ENCODE data around the gene GPR31. TPM values are rescaled to one million over a fixed set of nuclear protein-coding genes. Genes with fewer than 3 reads are reported as not detected.
"Not testable (repeated sequence)": the region's sequence is repeated elsewhere in the genome, so short reads cannot be mapped to it uniquely, and the experiment has no call there.

The GPR31 gene
- total and polyA plus RNA-seq, 2 of the 4 experiments (the other 2 are of a cell fraction): not detected

DNA sequence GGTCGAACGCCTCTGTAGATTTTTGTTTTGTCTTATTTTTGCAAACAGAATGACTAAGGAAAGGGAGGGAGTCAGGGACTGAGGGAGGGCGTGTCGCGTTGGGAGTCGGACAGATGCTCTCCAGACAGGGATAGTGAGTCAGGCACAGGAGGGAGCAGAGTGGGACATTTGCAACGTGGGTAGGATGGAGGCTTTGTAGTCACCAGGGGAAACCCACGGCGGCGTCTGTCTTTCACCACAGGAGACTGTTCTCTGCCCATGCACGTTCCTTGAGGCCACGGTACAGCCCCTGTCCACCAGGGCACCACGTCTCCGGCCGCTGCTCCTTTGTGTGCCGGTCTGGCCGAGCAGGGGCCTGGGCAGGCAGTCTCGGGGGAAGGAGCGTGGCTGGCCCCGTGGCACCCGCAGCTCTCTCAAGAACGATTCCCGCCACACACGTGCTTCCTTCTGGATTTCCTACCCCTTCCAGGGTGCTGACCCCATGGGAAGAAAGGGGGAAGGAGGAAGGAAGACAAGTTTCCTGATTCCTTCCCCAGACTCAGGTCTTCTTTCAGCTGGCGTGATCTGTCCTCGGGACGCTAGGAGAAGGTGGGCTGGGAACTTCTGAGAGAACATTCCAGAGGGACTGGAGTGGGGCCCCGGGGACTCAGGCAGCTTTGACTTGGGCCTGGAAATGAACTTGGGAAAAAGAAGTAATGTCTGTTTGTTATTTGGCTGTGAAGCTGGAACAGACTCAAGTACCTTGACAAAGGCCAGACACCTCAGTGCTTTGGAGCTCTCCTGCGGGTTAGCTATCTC is 45.7 kb upstream of the GPR31 start:
- 86% methylated on average over 5 of the region's 29 CpGs; no CpG with 5 or more reads in 1 of the 2 experiments for WGBS, 2 experiments (ENCODE audit: extremely low coverage in 2 of 2, insufficient read length in 1 of 2)
- H3K56ac ChIP-seq (ENCODE audit: extremely low read depth, insufficient read depth, low read length); ATAC-seq (ENCODE audit: low read depth); H2BK15ac ChIP-seq (ENCODE audit: low read depth, low read length); H2BK5ac ChIP-seq (ENCODE audit: low read depth, low read length, poor library complexity, severe bottlenecking); H3K23ac ChIP-seq (ENCODE audit: low read depth, low read length); DNase-seq; H3K14ac ChIP-seq (replicated peaks; ENCODE audit: low read depth, low read length); H3K79me1 ChIP-seq (ENCODE audit: low read depth in 1 of 2, low read length in 2 of 2); H3K4me2 ChIP-seq (ENCODE audit: low read depth, low read length); H3K9ac ChIP-seq (ENCODE audit: low read depth, low read length); H4K8ac ChIP-seq (ENCODE audit: low read depth in 2 of 2, low read length in 2 of 2); H2AFZ ChIP-seq (replicated peaks; ENCODE audit: low read length, poor library complexity); H3K4me1 ChIP-seq (ENCODE audit: control insufficient read depth, insufficient read depth, low read length); H2AK9ac ChIP-seq (replicated peaks; ENCODE audit: low read depth, low read length, poor library complexity); H3K27me3 ChIP-seq (ENCODE audit: control insufficient read depth, insufficient read depth, low read length); POLR2A ChIA-PET (ENCODE audit: unreplicated experiment); H3K36me3 ChIP-seq (ENCODE audit: control insufficient read depth, insufficient read depth, low read length); H4K20me1 ChIP-seq (ENCODE audit: insufficient read depth, low read length); H3K4ac ChIP-seq (ENCODE audit: low read depth, low read length); CTCF ChIA-PET; H3K27ac ChIP-seq (ENCODE audit: insufficient read depth, low read length); intact Hi-C loops (cut with micrococcal nuclease); H2BK20ac ChIP-seq (ENCODE audit: low read depth, low read length); H3K18ac ChIP-seq (ENCODE audit: low read depth, low read length); H4K5ac ChIP-seq (ENCODE audit: low read depth, low read length); H2AK5ac ChIP-seq (ENCODE audit: low read depth, low read length); H3K4me3 ChIP-seq (ENCODE audit: insufficient read depth, low read depth, low read length); H4K91ac ChIP-seq (ENCODE audit: insufficient read depth, low read depth, low read length); H2BK120ac ChIP-seq (ENCODE audit: low read depth, low read length); dilution Hi-C loops (cut with HindIII; ENCODE audit: low sequenced_read_pairs, unreplicated experiment); BruUV-seq (replicated peaks); H3K9me1 ChIP-seq (ENCODE audit: insufficient read depth, low read length): not testable (repeated sequence)
- in situ Hi-C loops (cut with MboI; ENCODE audit: low sequenced_read_pairs): loop anchor here (25.0 kb wide), 1 partner anchor 684 kb away; no protein-coding TSS in a partner anchor
- peaks cover 20% of the 10 kb centered on the region for H3K9me3 ChIP-seq (ENCODE audit: control insufficient read depth, insufficient read depth, low read length)

DNA sequence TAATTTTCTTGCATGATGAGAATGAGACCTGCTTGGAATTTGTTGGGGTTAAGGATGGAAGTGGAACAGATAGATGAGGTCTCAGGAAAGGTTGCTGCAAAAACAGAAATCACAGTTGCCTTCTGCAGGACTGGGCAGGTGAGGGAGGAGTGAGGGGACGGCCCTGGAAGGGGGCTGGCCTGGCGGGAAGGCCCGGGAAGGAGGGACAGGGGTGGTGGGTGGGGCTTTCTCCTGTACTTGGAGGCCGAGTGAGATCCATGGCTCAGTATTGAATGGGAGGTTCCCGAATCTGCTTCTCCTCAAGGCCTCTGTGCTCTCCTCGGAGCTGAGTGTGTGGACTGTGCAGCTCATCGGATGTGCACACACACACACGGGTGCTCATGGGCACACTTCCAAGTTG is 44.8 kb upstream of the GPR31 start:
- H2BK20ac ChIP-seq (ENCODE audit: low read depth, low read length); H3K79me1 ChIP-seq (ENCODE audit: low read depth in 1 of 2, low read length in 2 of 2); POLR2A ChIA-PET (ENCODE audit: unreplicated experiment); dilution Hi-C loops (cut with HindIII; ENCODE audit: low sequenced_read_pairs, unreplicated experiment); H3K4me3 ChIP-seq (ENCODE audit: insufficient read depth, low read depth, low read length); CTCF ChIA-PET; H2BK120ac ChIP-seq (ENCODE audit: low read depth, low read length); H3K36me3 ChIP-seq (ENCODE audit: control insufficient read depth, insufficient read depth, low read length); ATAC-seq (ENCODE audit: low read depth); intact Hi-C loops (cut with micrococcal nuclease); H3K14ac ChIP-seq (replicated peaks; ENCODE audit: low read depth, low read length); H2BK15ac ChIP-seq (ENCODE audit: low read depth, low read length); H4K91ac ChIP-seq (ENCODE audit: insufficient read depth, low read depth, low read length); H3K4me1 ChIP-seq (ENCODE audit: control insufficient read depth, insufficient read depth, low read length); H3K18ac ChIP-seq (ENCODE audit: low read depth, low read length); H2AK9ac ChIP-seq (replicated peaks; ENCODE audit: low read depth, low read length, poor library complexity); BruUV-seq (replicated peaks); H2AK5ac ChIP-seq (ENCODE audit: low read depth, low read length); H3K56ac ChIP-seq (ENCODE audit: extremely low read depth, insufficient read depth, low read length); H3K4me2 ChIP-seq (ENCODE audit: low read depth, low read length); H3K9me1 ChIP-seq (ENCODE audit: insufficient read depth, low read length); H4K20me1 ChIP-seq (ENCODE audit: insufficient read depth, low read length); H3K27ac ChIP-seq (ENCODE audit: insufficient read depth, low read length); H4K5ac ChIP-seq (ENCODE audit: low read depth, low read length); H3K27me3 ChIP-seq (ENCODE audit: control insufficient read depth, insufficient read depth, low read length); H3K9ac ChIP-seq (ENCODE audit: low read depth, low read length); H2AFZ ChIP-seq (replicated peaks; ENCODE audit: low read length, poor library complexity); DNase-seq; H4K8ac ChIP-seq (ENCODE audit: low read depth in 2 of 2, low read length in 2 of 2); H3K23ac ChIP-seq (ENCODE audit: low read depth, low read length); H3K4ac ChIP-seq (ENCODE audit: low read depth, low read length); H2BK5ac ChIP-seq (ENCODE audit: low read depth, low read length, poor library complexity, severe bottlenecking): not testable (repeated sequence)
- in situ Hi-C loops (cut with MboI; ENCODE audit: low sequenced_read_pairs): loop anchor here (25.0 kb wide), 1 partner anchor 685 kb away; no protein-coding TSS in a partner anchor
- H3K9me3 ChIP-seq (ENCODE audit: control insufficient read depth, insufficient read depth, low read length): peaks cover 20% of the 10 kb centered on the region
- WGBS, 2 experiments (ENCODE audit: extremely low coverage in 2 of 2, insufficient read length in 1 of 2): no CpG with 5 or more reads among the region's 8 CpGs
